ENCODE measurements around the gene ZDHHC14. TPM values are rescaled to one million over a fixed set of nuclear protein-coding genes. Genes with fewer than 3 reads are reported as not detected.

The ZDHHC14 gene
- total and polyA plus RNA-seq, 7 donors, result 2.4 to 12.6 (median 9.6) TPM

GRCh38 chr6:157721426-157721825 is 340.4 kb downstream of the ZDHHC14 start:
- Histone ChIP-seq H3K4me1 (peaks cover 0 to 4% (median 0%) of the 10 kb centered on the region in 4 donors), H3K36me3 (no peaks in the 10 kb centered on the region), H3K27ac (no peak overlapping the region), H3K4me3 (no peak overlapping the region), H3K27me3 (no peaks in the 10 kb centered on the region), H3K9me3 (no peaks in the 10 kb centered on the region)
- no peak for TF ChIP-seq CTCF (IDR thresholded peaks at IDR 0.05)
- TF ChIP-seq POLR2AphosphoS5 (IDR thresholded peaks at IDR 0.05), result no peak
- no peak for TF ChIP-seq EP300 (IDR thresholded peaks at IDR 0.05)
- no peak for TF ChIP-seq POLR2A (IDR thresholded peaks at IDR 0.05)
- no peak for DNase-seq
- intact Hi-C loops (cut with DNase I), result no loop called here
- WGBS, 2 donors, result 94 to 96% methylated on average over 18 of the region's 18 CpGs

GRCh38 chr6:157721830-157722229 is 340.8 kb downstream of the ZDHHC14 start:
- Histone ChIP-seq H3K27me3 (no peaks in the 10 kb centered on the region), H3K9me3 (no peaks in the 10 kb centered on the region), H3K4me3 (no peak overlapping the region), H3K36me3 (no peaks in the 10 kb centered on the region), H3K4me1 (peaks cover 0 to 4% (median 0%) of the 10 kb centered on the region in 4 donors), H3K27ac (no peak overlapping the region)
- 92 to 93% methylated on average over 8 of the region's 8 CpGs for WGBS, 2 donors
- no peak for TF ChIP-seq POLR2AphosphoS5 (IDR thresholded peaks at IDR 0.05)
- TF ChIP-seq POLR2A (IDR thresholded peaks at IDR 0.05), result no peak
- TF ChIP-seq CTCF (IDR thresholded peaks at IDR 0.05), result no peak
- peak; percentile 22 for DNase-seq
- intact Hi-C loops (cut with DNase I), result no loop called here

GRCh38 chr6:157723376-157723775 is 342.4 kb downstream of the ZDHHC14 start:
- Histone ChIP-seq H3K36me3 (no peaks in the 10 kb centered on the region), H3K4me3 (no peak overlapping the region), H3K27me3 (no peaks in the 10 kb centered on the region), H3K4me1 (peaks cover 0 to 4% (median 0%) of the 10 kb centered on the region in 4 donors), H3K9me3 (no peaks in the 10 kb centered on the region), H3K27ac (no peak overlapping the region)
- intact Hi-C loops (cut with DNase I), result no loop called here
- TF ChIP-seq EP300 (IDR thresholded peaks at IDR 0.05), result no peak
- TF ChIP-seq POLR2AphosphoS5 (IDR thresholded peaks at IDR 0.05), result no peak
- TF ChIP-seq CTCF (IDR thresholded peaks at IDR 0.05), result no peak
- TF ChIP-seq POLR2A (IDR thresholded peaks at IDR 0.05), result no peak
- 90% methylated on average over 4 of the region's 4 CpGs for WGBS, 2 donors
- DNase-seq, result no peak

- Histone ChIP-seq H3K27me3 (no peaks in the 10 kb centered on the region), H3K4me3 (no peak overlapping the region), H3K27ac (no peak overlapping the region), H3K36me3 (no peaks in the 10 kb centered on the region), H3K4me1 (peaks cover 0 to 2% (median 0%) of the 10 kb centered on the region in 4 donors), H3K9me3 (no peaks in the 10 kb centered on the region)
- TF ChIP-seq POLR2AphosphoS5 (IDR thresholded peaks at IDR 0.05), result no peak
- TF ChIP-seq CTCF (IDR thresholded peaks at IDR 0.05), result no peak
- TF ChIP-seq EP300 (IDR thresholded peaks at IDR 0.05), result no peak
- no peak for TF ChIP-seq POLR2A (IDR thresholded peaks at IDR 0.05)
- no peak for DNase-seq
- WGBS, 2 donors, result 91 to 93% methylated on average over 5 of the region's 5 CpGs
- intact Hi-C loops (cut with DNase I), result no loop called here
Observed at GRCh38 chr6:157724138-157724820, 343.3 kb downstream of the ZDHHC14 start.
